ENCODE results near the gene GP9.

The GP9 gene

DNA sequence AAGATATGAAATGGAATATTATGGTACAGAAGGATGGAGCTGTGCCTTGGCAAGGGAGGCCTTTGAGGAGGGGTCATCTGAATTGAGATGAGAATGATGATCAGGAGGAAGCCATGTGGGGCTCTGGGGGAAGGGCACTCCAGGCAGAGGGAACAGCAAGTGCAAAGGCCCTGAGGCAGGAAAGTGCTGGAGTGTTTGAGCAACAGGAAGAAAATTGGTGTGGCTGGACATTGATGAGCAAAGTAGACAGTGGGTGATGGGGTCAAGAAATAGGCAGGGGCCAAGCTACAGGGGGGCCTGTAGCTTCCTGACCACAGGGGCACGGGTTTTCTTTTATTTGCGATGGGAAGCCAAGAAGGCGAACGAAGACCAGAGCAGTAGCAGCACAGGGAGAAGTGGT, 3.3 kb upstream of the GP9 start:
- TF ChIP-seq, protein P1, sequence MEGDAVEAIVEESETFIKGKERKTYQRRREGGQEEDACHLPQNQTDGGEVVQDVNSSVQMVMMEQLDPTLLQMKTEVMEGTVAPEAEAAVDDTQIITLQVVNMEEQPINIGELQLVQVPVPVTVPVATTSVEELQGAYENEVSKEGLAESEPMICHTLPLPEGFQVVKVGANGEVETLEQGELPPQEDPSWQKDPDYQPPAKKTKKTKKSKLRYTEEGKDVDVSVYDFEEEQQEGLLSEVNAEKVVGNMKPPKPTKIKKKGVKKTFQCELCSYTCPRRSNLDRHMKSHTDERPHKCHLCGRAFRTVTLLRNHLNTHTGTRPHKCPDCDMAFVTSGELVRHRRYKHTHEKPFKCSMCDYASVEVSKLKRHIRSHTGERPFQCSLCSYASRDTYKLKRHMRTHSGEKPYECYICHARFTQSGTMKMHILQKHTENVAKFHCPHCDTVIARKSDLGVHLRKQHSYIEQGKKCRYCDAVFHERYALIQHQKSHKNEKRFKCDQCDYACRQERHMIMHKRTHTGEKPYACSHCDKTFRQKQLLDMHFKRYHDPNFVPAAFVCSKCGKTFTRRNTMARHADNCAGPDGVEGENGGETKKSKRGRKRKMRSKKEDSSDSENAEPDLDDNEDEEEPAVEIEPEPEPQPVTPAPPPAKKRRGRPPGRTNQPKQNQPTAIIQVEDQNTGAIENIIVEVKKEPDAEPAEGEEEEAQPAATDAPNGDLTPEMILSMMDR (conservative IDR thresholded peaks at IDR 0.05; ENCODE audit: low read depth, low read length), result no peak
- DNase-seq (ENCODE audit: low read depth), result no peak
- no peak overlapping the region for H3K4me3 ChIP-seq (ENCODE audit: low read depth, low read length)

DNA sequence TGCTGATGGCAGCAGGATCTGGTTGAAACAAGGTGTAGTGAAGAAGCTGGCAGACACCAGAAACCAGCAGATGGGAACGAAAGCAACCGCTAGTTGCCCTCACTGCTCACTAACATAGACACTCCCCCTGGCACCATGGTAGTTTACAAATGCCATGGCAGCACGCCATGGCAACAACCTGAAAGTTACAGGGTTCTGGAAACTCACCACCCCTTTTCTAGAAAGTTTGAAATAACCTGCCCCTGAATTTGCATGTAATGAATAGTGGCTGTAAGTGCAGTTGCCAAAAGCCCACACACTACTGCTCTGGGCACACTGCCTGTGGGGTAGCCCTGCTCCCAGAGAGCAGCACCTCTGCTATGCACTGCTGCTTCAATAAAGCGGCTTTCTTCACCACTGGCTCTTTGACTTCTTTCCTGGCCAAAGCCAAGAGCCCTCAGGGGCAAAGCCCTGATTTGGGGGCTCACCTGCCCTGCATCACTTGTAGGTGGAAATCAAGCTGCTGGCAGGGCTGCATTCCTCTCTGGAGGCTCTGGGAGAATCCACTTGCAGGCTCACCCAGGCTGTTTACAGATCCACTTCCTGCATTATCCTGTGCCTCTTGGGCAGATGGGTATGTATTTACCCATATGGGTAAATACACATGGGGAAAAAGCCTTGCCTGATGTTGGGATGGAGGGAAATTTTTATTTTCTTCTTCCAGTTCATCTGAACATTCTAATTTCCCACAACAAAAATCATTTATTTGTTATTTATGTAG, 2.0 kb upstream of the GP9 start:
- H3K4me3 ChIP-seq (ENCODE audit: low read depth, low read length), result no peak overlapping the region
- DNase-seq (ENCODE audit: low read depth), result no peak
- TF ChIP-seq, protein P1 (conservative IDR thresholded peaks at IDR 0.05; ENCODE audit: low read depth, low read length), result no peak

DNA sequence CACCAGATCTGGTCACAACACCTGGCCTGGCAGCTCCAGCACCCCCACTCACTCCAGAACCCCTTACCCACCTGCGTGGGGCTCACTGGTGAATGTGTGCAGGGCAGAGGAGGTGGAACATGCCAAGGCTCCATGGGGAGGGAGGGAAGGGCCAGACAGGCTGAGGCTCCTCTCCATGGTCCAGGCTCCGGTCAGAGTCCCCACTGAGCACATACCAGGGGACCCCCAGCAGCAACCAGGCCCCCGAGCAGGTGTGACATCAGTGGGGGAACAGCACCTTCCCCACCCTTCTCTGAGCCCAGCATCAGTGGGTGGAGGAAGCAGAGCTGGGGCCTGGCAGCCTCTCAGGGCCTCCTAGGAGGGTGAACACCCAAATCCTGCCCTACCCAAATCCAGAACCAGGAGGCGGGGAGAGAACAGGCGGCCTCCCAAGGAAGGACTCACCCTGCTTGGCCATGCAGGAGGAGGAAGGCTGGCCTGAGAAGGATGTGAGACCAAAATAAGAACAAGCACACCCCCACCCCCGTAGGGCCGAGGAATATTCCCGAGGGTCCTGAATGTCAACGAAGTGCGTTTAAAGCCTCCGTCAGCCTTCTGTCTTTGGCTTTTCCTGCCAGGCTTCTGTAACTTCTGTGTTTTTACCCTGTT, 1.1 kb upstream of the GP9 start:
- TF ChIP-seq, protein P1 (conservative IDR thresholded peaks at IDR 0.05; ENCODE audit: low read depth, low read length), result no peak
- H3K4me3 ChIP-seq (ENCODE audit: low read depth, low read length), result no peak overlapping the region
- no peak for DNase-seq (ENCODE audit: low read depth)

DNA sequence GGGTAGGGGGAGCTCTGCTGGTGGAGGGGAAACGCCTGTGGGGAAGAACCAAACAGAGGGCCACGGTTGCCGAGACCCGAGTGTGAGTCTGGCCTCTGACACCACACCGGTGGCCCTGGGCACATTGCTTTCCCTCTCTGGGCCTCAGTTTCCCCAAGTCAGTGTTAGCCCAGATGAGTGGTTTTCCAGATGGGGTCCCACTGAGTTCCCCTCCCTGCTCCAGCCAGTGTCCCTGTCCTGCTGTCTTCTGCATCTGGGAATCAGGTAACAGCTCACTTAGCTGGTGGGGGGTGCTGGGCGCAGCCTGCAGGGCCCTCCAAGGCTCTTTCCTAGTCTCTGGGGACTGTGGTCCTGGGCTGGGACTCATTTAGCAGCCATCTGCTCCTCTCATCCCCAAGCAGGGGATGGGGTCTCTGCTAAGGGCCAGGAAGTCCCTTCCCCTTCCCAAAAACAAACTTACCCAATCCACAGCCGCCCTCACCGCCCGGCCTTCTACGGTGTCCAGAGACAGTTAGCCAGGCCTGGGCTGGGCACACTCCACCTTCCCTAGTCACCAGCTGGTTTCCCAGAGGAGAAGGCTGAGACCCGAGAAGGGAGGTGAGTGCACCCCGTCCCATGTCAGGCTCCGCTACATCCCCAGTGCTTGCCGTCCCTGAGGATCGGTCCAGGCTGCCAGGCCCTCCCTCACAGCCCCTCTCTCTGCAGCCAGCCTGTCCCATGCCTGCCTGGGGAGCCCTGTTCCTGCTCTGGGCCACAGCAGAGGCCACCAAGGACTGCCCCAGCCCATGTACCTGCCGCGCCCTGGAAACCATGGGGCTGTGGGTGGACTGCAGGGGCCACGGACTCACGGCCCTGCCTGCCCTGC, 676 bp downstream of the GP9 start:
- H3K4me3 ChIP-seq (ENCODE audit: low read depth, low read length), result no peak overlapping the region
- no peak for DNase-seq (ENCODE audit: low read depth)
- TF ChIP-seq, protein P1 (conservative IDR thresholded peaks at IDR 0.05; ENCODE audit: low read depth, low read length), result no peak

DNA sequence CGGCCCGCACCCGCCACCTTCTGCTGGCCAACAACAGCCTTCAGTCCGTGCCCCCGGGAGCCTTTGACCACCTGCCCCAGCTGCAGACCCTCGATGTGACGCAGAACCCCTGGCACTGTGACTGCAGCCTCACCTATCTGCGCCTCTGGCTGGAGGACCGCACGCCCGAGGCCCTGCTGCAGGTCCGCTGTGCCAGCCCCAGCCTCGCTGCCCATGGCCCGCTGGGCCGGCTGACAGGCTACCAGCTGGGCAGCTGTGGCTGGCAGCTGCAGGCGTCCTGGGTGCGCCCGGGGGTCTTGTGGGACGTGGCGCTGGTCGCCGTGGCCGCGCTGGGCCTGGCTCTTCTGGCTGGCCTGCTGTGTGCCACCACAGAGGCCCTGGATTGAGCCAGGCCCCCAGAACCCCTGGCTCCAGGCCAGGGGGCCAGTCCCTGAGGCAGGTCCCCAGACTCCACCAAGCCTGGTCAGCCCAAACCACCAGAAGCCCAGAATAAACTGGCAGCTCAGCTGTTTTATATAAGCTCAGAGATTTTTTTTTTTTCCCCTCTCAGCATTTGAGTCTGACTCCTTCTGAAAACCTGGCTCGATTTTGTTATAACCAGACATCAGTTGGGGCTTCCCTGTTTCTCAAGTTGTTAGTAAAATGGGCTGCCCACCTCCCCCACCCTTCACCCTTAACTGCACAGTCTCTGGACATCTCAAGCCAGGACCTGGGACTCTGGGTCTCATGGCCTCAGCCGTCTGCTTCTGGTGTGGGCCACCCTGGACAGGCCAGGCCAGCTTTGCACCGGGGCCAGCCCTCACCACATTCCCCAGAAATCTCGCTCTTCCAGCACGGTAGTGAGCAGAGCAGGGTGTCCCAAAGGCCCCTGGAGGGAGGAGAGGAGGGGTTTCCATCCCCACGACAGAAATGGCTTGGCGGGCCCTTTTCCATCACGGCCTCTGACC, 1.6 kb downstream of the GP9 start:
- H3K4me3 ChIP-seq (ENCODE audit: low read depth, low read length), result no peak overlapping the region
- TF ChIP-seq, protein P1 (conservative IDR thresholded peaks at IDR 0.05; ENCODE audit: low read depth, low read length), result no peak

DNA sequence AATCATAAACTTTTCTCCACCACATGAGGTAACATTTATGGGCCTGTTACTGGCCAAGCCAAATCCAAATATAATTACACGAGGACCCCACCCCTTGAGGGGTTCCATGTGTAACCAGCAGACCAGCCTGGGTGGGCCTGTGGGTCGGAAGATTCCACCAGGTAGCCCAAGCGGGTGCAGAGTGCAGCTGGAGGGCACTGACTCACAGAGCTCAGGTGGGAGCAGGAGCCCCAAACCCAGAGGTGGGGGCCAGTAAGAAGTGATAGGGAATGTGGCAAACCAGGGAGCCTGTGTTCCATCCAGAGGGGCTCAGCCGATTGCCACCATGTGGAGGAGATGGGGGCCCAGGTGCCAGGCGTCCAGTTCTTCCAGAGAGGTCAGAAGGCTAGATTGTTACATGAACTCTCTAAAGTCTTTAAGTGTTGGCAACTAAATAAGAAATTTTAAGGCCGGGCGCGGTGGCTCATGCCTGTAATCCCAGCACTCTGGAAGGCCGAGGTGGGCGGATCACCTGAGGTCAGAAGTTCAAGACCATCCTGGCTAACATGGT, 2.6 kb downstream of the GP9 start:
- no peak overlapping the region for H3K4me3 ChIP-seq (ENCODE audit: low read depth, low read length)

More for the DNA sequence above, 1.6 kb downstream of the GP9 start:
- no peak for DNase-seq (ENCODE audit: low read depth)

More for the DNA sequence above, 2.6 kb downstream of the GP9 start:
- TF ChIP-seq, protein P1 (conservative IDR thresholded peaks at IDR 0.05; ENCODE audit: low read depth, low read length), result no peak
- no peak for DNase-seq (ENCODE audit: low read depth)
